LNCaP clone FGC (cell line): ENCODE measurements around the gene C5.
"Not testable (repeated sequence)": the region's sequence is repeated elsewhere in the genome, so short reads cannot be mapped to it uniquely, and the experiment has no call there.

Experiments
- DNase-seq: peaks from one replicate; pipeline ENCODE4 v3.0.0-alpha.2; 2011; ENCODE audit warnings: low read depth
- H3K4me3 ChIP-seq: 2 replicates; pipeline ENCODE4 v1.5.1; 2011; ENCODE audit warnings: mild to moderate bottlenecking, low read depth, low read length, control low read depth
- TF ChIP-seq, protein P1 (sequence below): IDR thresholded peaks from 2 replicates; pipeline ENCODE4 v1.5.1; 2012; ENCODE audit warnings: mild to moderate bottlenecking; ENCODE audit not compliant: control insufficient read depth, insufficient read depth; ENCODE audit errors: extremely low read depth

C5 gene

DNA sequence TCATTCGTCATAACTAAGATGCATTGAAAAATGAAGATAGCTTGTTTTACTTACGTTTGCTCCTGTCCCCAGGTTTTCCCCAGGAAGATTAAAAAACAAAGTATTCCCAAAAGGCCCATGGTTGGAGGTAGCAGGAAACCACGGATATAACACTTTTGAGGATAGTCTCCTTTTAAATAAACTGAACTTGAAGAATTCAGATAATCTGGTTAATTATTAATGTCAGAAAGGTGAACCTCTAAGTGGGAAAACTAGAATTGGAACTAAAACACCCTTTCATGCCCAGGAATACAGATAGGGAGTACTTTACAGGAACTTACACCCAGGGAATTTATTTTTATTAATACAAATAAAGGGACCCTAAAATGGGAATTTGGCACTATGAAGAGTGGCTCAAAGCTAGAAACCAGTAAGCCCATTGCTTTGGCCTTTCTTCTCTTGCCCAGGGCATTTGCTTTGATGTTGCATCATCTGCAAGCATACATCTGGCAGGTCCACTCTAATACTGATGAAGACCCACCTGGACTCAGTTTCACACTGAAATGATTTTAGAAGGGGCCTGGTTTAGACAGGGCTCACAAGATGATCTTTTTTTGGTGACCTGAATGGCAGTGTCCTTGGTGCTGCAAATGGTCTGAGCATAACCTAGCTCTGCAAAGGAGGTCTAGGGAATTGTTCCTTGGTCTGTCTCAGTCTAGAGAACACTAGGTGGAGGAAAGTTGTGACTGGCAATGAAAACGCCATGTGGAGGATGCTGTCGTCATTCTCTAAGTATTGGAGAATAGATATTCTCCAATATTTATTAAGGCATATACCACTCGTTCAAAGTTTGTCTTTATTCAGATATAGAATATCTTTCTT is at the start of gene C5:
C5 (minus strand) TSS at position 148 of the 861 bp plus-strand sequence; CDS start at position 119, 29 bp downstream.
- no peak within 1 kb of the TSS for H3K4me3 ChIP-seq
- TF ChIP-seq, protein P1, sequence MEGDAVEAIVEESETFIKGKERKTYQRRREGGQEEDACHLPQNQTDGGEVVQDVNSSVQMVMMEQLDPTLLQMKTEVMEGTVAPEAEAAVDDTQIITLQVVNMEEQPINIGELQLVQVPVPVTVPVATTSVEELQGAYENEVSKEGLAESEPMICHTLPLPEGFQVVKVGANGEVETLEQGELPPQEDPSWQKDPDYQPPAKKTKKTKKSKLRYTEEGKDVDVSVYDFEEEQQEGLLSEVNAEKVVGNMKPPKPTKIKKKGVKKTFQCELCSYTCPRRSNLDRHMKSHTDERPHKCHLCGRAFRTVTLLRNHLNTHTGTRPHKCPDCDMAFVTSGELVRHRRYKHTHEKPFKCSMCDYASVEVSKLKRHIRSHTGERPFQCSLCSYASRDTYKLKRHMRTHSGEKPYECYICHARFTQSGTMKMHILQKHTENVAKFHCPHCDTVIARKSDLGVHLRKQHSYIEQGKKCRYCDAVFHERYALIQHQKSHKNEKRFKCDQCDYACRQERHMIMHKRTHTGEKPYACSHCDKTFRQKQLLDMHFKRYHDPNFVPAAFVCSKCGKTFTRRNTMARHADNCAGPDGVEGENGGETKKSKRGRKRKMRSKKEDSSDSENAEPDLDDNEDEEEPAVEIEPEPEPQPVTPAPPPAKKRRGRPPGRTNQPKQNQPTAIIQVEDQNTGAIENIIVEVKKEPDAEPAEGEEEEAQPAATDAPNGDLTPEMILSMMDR: no peak
- DNase-seq: no peak

DNA sequence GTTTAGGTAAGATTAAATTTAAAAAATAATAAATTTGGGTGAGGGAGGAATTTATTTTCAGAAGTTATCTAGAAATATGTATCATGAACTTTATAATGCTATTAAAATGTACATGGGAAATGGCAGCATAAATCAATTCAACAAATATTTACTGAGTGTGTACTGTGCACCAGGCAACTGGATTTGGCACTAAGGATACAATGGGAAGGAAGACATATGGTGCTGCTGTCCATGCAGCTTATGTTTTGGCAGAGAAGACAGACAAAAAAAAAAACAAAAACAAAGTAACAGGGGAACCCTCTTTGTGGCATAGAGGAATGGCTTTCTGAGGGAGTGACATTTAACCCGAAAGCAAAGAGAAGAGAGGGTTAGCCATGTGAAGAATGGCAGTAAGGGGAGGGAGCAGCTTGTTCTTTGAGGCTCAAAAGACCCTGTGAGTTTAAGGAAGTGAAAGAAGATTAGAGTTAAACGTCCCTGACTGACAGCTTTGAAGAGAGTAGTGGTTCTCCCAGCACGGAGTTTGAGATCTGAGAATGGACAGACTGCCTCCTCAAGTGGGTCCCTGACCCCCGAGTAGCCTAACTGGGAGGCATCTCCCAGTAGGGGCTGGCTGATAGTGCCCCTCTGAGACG is 48.6 kb upstream of the C5 start:
- DNase-seq: no peak
- TF ChIP-seq, protein P1: no peak
- H3K4me3 ChIP-seq: no peak overlapping the region

DNA sequence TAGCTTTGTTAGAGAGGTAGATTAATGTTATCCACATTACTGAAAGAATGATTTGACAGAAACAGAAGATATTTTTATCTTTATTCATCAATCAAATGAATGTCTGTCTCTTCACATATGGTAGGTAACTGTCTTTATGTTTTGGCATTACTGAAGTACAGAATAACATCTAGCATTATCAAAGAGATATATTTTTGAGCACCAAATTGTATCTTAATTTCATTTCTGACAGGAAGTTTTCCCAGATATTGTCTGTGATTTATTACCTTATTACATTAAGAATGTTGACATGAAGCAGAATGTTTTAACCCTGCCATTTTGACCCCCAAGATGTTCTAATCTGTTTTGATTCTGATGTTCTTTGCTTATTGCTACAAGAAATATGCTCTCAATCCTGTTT is 45.0 kb upstream of the C5 start:
- H3K4me3 ChIP-seq: no peak overlapping the region
- TF ChIP-seq, protein P1: no peak
- DNase-seq: no peak

- DNase-seq: not testable (repeated sequence)
Measured at GRCh38 chr9:121090743-121091142, 40.7 kb upstream of the C5 start.

GRCh38 chr9:121088576-121088975 is 38.5 kb upstream of the C5 start:
- DNase-seq: no peak
- no peak overlapping the region for H3K4me3 ChIP-seq

More at GRCh38 chr9:121090743-121091142, 40.7 kb upstream of the C5 start:
- not testable (repeated sequence) for H3K4me3 ChIP-seq

DNA sequence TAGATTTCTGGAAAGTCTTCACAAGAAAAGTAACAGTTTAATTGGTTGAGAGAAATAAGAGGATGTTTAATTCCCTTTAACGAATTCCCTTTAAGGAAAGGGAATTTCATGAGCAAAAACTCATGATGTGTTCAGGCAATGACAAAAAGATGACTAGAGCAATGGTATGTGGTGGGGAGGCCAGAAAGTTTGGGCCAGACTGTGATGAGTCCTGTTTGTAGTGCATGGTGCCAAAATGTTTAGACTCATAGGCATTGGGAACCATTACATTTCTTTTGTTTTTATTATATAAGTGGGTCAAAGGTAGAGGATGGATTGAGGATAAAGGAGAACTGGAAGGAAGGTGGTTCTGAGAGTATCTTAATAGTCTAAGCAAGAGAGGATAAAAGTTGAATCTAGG is 35.6 kb upstream of the C5 start:
- TF ChIP-seq, protein P1: no peak
- no peak for DNase-seq
- H3K4me3 ChIP-seq: no peak overlapping the region

More at GRCh38 chr9:121088576-121088975, 38.5 kb upstream of the C5 start:
- TF ChIP-seq, protein P1: no peak

GRCh38 chr9:121082075-121082474 is 32.0 kb upstream of the C5 start:
- no peak overlapping the region for H3K4me3 ChIP-seq
- DNase-seq: no peak
- TF ChIP-seq, protein P1: no peak
